CD14-positive monocyte (primary cell): ENCODE measurements around the gene RAB11A. TPM values are rescaled to one million over a fixed set of nuclear protein-coding genes. Genes with fewer than 3 reads are reported as not detected.

Experiments used
- DNase-seq, 3 donors: peaks; one replicate each; pipeline ENCODE4 v3.0.0-alpha.2; 2011 to 2022
- H2AFZ ChIP-seq: 2 replicates; pipeline ENCODE4 v1.6.0; 2012; ENCODE audit warnings: mild to moderate bottlenecking, low read depth, low read length, inconsistent platforms; ENCODE audit not compliant: insufficient read depth, poor library complexity, severe bottlenecking
- H3K27ac ChIP-seq, 2 donors: 1 replicate in 1 of 2; 2 replicates in 1 of 2; pipeline ENCODE4 v1.5.1; 2012 to 2013; ENCODE audit warnings: low read length in 2 of 2, control low read depth in 1 of 2, inconsistent platforms in 1 of 2, low read depth in 1 of 2, mild to moderate bottlenecking in 1 of 2
- H3K27me3 ChIP-seq, 2 donors: one replicate each; pipeline versions ENCODE4 v1.6.0 to v1.6.1; 2011 to 2013; ENCODE audit warnings: low read length in 2 of 2; ENCODE audit not compliant: control insufficient read depth in 2 of 2, insufficient read depth in 2 of 2
- H3K36me3 ChIP-seq, 2 donors: replicated peaks in 1 of 2; 1 replicate in 1 of 2; 2 replicates in 1 of 2; pipeline versions ENCODE4 v1.5.1 to v1.6.1; 2012 to 2013; ENCODE audit warnings: low read length in 2 of 2, control low read depth in 1 of 2, inconsistent platforms in 1 of 2, mild to moderate bottlenecking in 1 of 2; ENCODE audit not compliant: insufficient read depth in 2 of 2, control insufficient read depth in 1 of 2
- H3K4me1 ChIP-seq, 2 donors: 1 replicate in 1 of 2; 2 replicates in 1 of 2; pipeline versions ENCODE4 v1.5.1 to v1.6.1; 2012 to 2013; ENCODE audit warnings: low read length in 2 of 2, control low read depth in 1 of 2, inconsistent platforms in 1 of 2, mild to moderate bottlenecking in 1 of 2, moderate library complexity in 1 of 2; ENCODE audit not compliant: insufficient read depth in 2 of 2, control insufficient read depth in 1 of 2
- H3K4me2 ChIP-seq: replicated peaks from 2 replicates; pipeline ENCODE3; 2012; ENCODE audit warnings: low read length, moderate library complexity, mild to moderate bottlenecking; ENCODE audit not compliant: poor library complexity, severe bottlenecking; ENCODE audit errors: extremely low read depth
- H3K4me3 ChIP-seq, 3 experiments: fragments of 200-600 bp in 1 of 3; sonication (generic) in 1 of 3; replicated peaks in 1 of 3; 1 replicate in 2 of 3; 2 replicates in 1 of 3; pipeline ENCODE4 v1.5.1; 2011 to 2013; ENCODE audit warnings: low read length in 3 of 3, mild to moderate bottlenecking in 3 of 3, control low read depth in 2 of 3, low read depth in 2 of 3, inconsistent platforms in 1 of 3, moderate library complexity in 1 of 3
- H3K79me2 ChIP-seq: 2 replicates; pipeline ENCODE4 v1.6.0; 2012; ENCODE audit warnings: mild to moderate bottlenecking, control low read depth, inconsistent platforms, low read length, moderate library complexity; ENCODE audit not compliant: insufficient read depth
- H3K9ac ChIP-seq: 2 replicates; pipeline ENCODE4 v1.6.0; 2017; ENCODE audit warnings: low read length, mild to moderate bottlenecking; ENCODE audit not compliant: insufficient read depth, poor library complexity, severe bottlenecking
- H3K9me3 ChIP-seq, 2 donors: replicated peaks in 1 of 2; 1 replicate in 1 of 2; 2 replicates in 1 of 2; pipeline versions ENCODE4 v1.5.1 to v1.6.1; 2012 to 2013; ENCODE audit warnings: low read length in 2 of 2, control low read depth in 1 of 2; ENCODE audit not compliant: control insufficient read depth in 1 of 2, insufficient read depth in 1 of 2
- H4K20me1 ChIP-seq: 2 replicates; pipeline ENCODE4 v1.6.0; 2012; ENCODE audit warnings: mild to moderate bottlenecking, low read length, control low read depth, moderate library complexity; ENCODE audit not compliant: insufficient read depth
- H3K27ac Mint-ChIP-seq, 7 donors: one replicate each; pipeline ENCODE4 v1.8.0; 2020; ENCODE audit warnings: mild to moderate bottlenecking in 7 of 7, mixed read lengths in 7 of 7, moderate library complexity in 6 of 7, inconsistent platforms in 2 of 7
- H3K27me3 Mint-ChIP-seq, 3 donors: one replicate each; pipeline ENCODE4 v1.8.0; 2021 to 2022; ENCODE audit warnings: low read depth in 3 of 3, mild to moderate bottlenecking in 3 of 3, mixed read lengths in 3 of 3, moderate library complexity in 3 of 3, inconsistent platforms in 1 of 3
- H3K36me3 Mint-ChIP-seq, 2 donors: one replicate each; pipeline ENCODE4 v1.8.0; 2020; ENCODE audit warnings: mixed read lengths in 2 of 2, inconsistent platforms in 1 of 2, mild to moderate bottlenecking in 1 of 2
- H3K4me1 Mint-ChIP-seq: one replicate; pipeline ENCODE4 v1.8.0; 2020; ENCODE audit warnings: mild to moderate bottlenecking, mixed read lengths
- H3K4me3 Mint-ChIP-seq, 2 donors: one replicate each; pipeline ENCODE4 v1.8.0; 2020; ENCODE audit warnings: mild to moderate bottlenecking in 2 of 2, mixed read lengths in 2 of 2, moderate library complexity in 1 of 2
- H3K9me3 Mint-ChIP-seq, 7 donors: one replicate each; pipeline ENCODE4 v1.8.0; 2020 to 2022; ENCODE audit warnings: mixed read lengths in 7 of 7, mild to moderate bottlenecking in 6 of 7, moderate library complexity in 6 of 7, inconsistent platforms in 2 of 7
- WGBS: methylation state at CpG from one replicate; pipeline ENCODE4 v1.1.5; 2013; ENCODE audit warnings: missing lambda C conversion rate; ENCODE audit not compliant: insufficient coverage; 5-methylcytosine and 5-hydroxymethylcytosine counted together
- intact Hi-C, 2 donors: fragments of 100-400 bp; cut with micrococcal nuclease; formaldehyde crosslinking; loops; one replicate each; pipeline versions ENCODE4 v1.15.0 to v1.15.1; 2023
- polyA plus RNA-seq, 3 donors: library from polyadenylated mRNA; depleted of rRNA in 1 of 3; unstranded in 2 of 3; stranded (reverse) in 1 of 3; fragments of 300-500 nt in 2 of 3; fragments of >200 nt in 1 of 3; fragmentation: Illumina TruSeq in 2 of 3; gene quantifications; 1 replicate in 2 of 3; 2 replicates in 1 of 3; pipeline ENCODE4 v1.2.3, GENCODE V29; 2012 to 2021
- TF ChIP-seq, protein P1 (sequence below): fragments of 200-600 bp; IDR thresholded peaks from one replicate; pipeline ENCODE4 v1.8.0; 2022; ENCODE audit warnings: antibody characterized with exemption, mild to moderate bottlenecking

The RAB11A gene
- polyA plus RNA-seq, 3 donors = 180 to 310 (median 300) TPM

- intact Hi-C loops = no loop called here
- Mint-ChIP-seq H3K4me3 (no peak overlapping the region), H3K36me3 (peaks cover 44% of the 10 kb centered on the region in 2 donors), H3K27me3 (no peaks in the 10 kb centered on the region), H3K4me1 (peaks cover 39% of the 10 kb centered on the region), H3K9me3 (no peaks in the 10 kb centered on the region), H3K27ac (peak overlapping the region; percentile 23 to 94 (median 85))
- peak overlapping the region; percentile 44 for H3K4me2 ChIP-seq
- TF ChIP-seq, protein P1, sequence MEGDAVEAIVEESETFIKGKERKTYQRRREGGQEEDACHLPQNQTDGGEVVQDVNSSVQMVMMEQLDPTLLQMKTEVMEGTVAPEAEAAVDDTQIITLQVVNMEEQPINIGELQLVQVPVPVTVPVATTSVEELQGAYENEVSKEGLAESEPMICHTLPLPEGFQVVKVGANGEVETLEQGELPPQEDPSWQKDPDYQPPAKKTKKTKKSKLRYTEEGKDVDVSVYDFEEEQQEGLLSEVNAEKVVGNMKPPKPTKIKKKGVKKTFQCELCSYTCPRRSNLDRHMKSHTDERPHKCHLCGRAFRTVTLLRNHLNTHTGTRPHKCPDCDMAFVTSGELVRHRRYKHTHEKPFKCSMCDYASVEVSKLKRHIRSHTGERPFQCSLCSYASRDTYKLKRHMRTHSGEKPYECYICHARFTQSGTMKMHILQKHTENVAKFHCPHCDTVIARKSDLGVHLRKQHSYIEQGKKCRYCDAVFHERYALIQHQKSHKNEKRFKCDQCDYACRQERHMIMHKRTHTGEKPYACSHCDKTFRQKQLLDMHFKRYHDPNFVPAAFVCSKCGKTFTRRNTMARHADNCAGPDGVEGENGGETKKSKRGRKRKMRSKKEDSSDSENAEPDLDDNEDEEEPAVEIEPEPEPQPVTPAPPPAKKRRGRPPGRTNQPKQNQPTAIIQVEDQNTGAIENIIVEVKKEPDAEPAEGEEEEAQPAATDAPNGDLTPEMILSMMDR = no peak
- peaks cover 35 to 38% of the 10 kb centered on the region in 2 donors for H3K4me1 ChIP-seq
- peak; percentile 89 to 99 (median 90) for DNase-seq
- H3K79me2 ChIP-seq = no peaks in the 10 kb centered on the region
- peak overlapping the region; percentile 7 for H2AFZ ChIP-seq
- H3K4me3 ChIP-seq = peak overlapping the region in 1 of 3 experiments; percentile 21
- H3K27ac ChIP-seq = peak overlapping the region in 1 of 2 donors; percentile 69
- no peaks in the 10 kb centered on the region for H3K27me3 ChIP-seq
- H3K9me3 ChIP-seq = no peaks in the 10 kb centered on the region
- H3K9ac ChIP-seq = no peak overlapping the region
- no peaks in the 10 kb centered on the region for H4K20me1 ChIP-seq
- peaks cover 11 to 65% of the 10 kb centered on the region in 2 donors for H3K36me3 ChIP-seq
- WGBS = 0% methylated on average over 1 of the region's 1 CpG
Observed at GRCh38 chr15:65902373-65902772, 33.1 kb downstream of the RAB11A start.

- Histone ChIP-seq H3K4me3 (no peak overlapping the region), H3K27ac (peak overlapping the region in 1 of 2 donors; percentile 60), H3K36me3 (peaks cover 12 to 65% of the 10 kb centered on the region in 2 donors), H3K4me1 (peaks cover 35 to 38% of the 10 kb centered on the region in 2 donors), H4K20me1 (no peaks in the 10 kb centered on the region), H2AFZ (no peak overlapping the region), H3K9me3 (no peaks in the 10 kb centered on the region), H3K27me3 (no peaks in the 10 kb centered on the region), H3K4me2 (no peak overlapping the region), H3K9ac (no peak overlapping the region), H3K79me2 (no peaks in the 10 kb centered on the region)
- 78% methylated on average over 2 of the region's 6 CpGs for WGBS
- intact Hi-C loops = no loop called here
- DNase-seq = no peak
- H3K36me3 Mint-ChIP-seq = peaks cover 40 to 44% of the 10 kb centered on the region in 2 donors
- peaks cover 0 to 3% (median 0%) of the 10 kb centered on the region in 3 donors for H3K27me3 Mint-ChIP-seq
- no peaks in the 10 kb centered on the region for H3K9me3 Mint-ChIP-seq
- H3K4me3 Mint-ChIP-seq = no peak overlapping the region
- TF ChIP-seq, protein P1 = no peak
- peak overlapping the region in 4 of 7 donors; percentile 52 to 94 (median 68) for H3K27ac Mint-ChIP-seq
- peaks cover 39% of the 10 kb centered on the region for H3K4me1 Mint-ChIP-seq
Observed at GRCh38 chr15:65903296-65904073, 34.2 kb downstream of the RAB11A start.
